Neural progenitor cell (in vitro differentiated cells): ENCODE results near the gene OXT.

Experiments
- CTCF ChIP-seq: fragments of 200-600 bp; sonication (generic); IDR thresholded peaks from 2 replicates; pipeline ENCODE4 v1.5.1; 2017; ENCODE audit warnings: antibody characterized with exemption, mild to moderate bottlenecking
- EZH2 ChIP-seq: fragments of 200-600 bp; sonication (generic); IDR thresholded peaks from 2 replicates; pipeline ENCODE4 v1.6.1; 2017; ENCODE audit warnings: antibody characterized with exemption, mild to moderate bottlenecking, moderate library complexity
- EZH2phosphoT487 ChIP-seq: fragments of 200-600 bp; sonication (generic); IDR thresholded peaks from 2 replicates; pipeline ENCODE4 v1.6.1; 2017; ENCODE audit warnings: antibody characterized with exemption

- TF ChIP-seq CTCF = no peak
- TF ChIP-seq EZH2phosphoT487 = no peak
- no peak for TF ChIP-seq EZH2
These were observed 30.5 kb downstream of the OXT start for GRCh38 chr20:3101737-3102574.
